ENCODE measurements around the gene MKNK1.
A peak's percentile ranks its signal among the peaks of the same experiment; 100 is the strongest.

The MKNK1 gene

DNA sequence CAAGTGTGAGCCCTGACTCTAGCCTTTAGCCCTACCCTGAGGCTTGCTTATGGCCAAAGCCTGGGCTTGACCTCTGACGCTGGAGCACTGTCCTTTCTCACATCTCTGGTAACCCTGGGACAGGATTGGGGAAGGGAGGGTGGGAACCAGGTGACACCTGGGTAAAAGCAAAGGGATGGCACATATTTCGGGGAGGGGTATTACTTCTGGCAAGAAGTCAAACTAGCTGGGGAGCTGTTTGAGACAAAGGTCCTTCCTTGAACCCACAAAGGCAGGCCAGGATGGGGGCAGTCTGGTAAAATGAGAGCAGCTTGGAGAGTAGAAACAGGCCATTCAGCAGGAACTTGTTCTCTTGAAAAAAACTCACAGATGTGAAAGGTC is 10.5 kb upstream of the MKNK1 start:
- DNase-seq = no peak
- Mint-ChIP-seq H3K36me3 (ENCODE audit: low read depth) (no peaks in the 10 kb centered on the region), H3K4me3 (no peak overlapping the region), H3K27me3 (ENCODE audit: low read depth, poor library complexity) (peaks cover 41% of the 10 kb centered on the region), H3K4me1 (peaks cover 45% of the 10 kb centered on the region), H3K9me3 (no peaks in the 10 kb centered on the region), H3K27ac (no peak overlapping the region)
- TF ChIP-seq, protein P1, sequence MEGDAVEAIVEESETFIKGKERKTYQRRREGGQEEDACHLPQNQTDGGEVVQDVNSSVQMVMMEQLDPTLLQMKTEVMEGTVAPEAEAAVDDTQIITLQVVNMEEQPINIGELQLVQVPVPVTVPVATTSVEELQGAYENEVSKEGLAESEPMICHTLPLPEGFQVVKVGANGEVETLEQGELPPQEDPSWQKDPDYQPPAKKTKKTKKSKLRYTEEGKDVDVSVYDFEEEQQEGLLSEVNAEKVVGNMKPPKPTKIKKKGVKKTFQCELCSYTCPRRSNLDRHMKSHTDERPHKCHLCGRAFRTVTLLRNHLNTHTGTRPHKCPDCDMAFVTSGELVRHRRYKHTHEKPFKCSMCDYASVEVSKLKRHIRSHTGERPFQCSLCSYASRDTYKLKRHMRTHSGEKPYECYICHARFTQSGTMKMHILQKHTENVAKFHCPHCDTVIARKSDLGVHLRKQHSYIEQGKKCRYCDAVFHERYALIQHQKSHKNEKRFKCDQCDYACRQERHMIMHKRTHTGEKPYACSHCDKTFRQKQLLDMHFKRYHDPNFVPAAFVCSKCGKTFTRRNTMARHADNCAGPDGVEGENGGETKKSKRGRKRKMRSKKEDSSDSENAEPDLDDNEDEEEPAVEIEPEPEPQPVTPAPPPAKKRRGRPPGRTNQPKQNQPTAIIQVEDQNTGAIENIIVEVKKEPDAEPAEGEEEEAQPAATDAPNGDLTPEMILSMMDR (IDR thresholded peaks at IDR 0.05) = no peak

DNA sequence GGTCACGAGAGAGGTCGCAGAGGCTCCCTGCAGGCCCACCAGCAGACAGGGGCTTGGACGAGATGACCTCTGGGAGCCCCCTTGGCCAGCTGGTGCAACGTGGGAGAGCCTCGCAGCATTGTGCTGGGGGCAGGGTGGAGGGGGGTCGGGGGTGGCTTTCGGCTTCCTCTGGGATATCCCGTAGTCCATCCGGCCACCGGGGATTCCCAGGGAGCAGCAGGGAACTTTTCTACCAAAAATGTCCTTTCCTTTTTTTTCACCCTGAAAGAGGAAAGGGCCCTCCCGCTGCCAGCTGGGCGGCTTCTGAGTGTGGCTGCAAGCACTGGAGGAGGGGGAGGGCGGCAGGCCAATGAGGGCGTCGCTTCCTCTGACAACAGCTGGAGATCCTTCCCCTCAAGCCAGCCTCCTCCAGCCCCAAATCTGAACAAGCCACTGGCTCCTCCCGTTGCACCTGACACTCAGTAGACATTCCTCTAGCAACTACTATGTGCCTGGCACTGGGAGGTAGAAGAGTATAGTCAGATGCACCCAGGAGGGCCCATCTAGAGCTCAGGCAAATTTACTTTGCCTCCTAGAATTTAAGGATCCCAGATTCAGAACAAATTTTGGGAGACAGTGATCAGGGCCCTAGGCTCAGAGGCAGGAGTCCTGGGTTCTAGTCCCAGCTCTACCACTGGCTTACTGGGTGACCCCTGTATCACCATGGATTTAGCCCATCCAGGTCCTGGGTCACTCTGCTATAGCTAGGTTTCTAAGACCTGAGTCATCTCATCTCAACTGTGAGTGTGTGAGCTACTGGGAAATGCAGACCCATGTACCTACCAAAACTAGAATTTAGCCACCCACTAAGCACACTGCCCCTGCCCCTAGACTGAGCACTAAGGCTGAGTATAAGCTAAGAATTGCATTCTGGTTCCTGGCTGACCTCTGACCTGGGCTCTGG is 9.9 kb upstream of the MKNK1 start:
- TF ChIP-seq, protein P1 (IDR thresholded peaks at IDR 0.05) = no peak
- H3K27me3 Mint-ChIP-seq (ENCODE audit: low read depth, poor library complexity) = peaks cover 35% of the 10 kb centered on the region
- no peak overlapping the region for H3K27ac Mint-ChIP-seq
- peak; percentile 60 for DNase-seq
- H3K4me3 Mint-ChIP-seq = peak overlapping the region; percentile 36
- peaks cover 45% of the 10 kb centered on the region for H3K4me1 Mint-ChIP-seq
- no peaks in the 10 kb centered on the region for H3K9me3 Mint-ChIP-seq
- no peaks in the 10 kb centered on the region for H3K36me3 Mint-ChIP-seq (ENCODE audit: low read depth)

DNA sequence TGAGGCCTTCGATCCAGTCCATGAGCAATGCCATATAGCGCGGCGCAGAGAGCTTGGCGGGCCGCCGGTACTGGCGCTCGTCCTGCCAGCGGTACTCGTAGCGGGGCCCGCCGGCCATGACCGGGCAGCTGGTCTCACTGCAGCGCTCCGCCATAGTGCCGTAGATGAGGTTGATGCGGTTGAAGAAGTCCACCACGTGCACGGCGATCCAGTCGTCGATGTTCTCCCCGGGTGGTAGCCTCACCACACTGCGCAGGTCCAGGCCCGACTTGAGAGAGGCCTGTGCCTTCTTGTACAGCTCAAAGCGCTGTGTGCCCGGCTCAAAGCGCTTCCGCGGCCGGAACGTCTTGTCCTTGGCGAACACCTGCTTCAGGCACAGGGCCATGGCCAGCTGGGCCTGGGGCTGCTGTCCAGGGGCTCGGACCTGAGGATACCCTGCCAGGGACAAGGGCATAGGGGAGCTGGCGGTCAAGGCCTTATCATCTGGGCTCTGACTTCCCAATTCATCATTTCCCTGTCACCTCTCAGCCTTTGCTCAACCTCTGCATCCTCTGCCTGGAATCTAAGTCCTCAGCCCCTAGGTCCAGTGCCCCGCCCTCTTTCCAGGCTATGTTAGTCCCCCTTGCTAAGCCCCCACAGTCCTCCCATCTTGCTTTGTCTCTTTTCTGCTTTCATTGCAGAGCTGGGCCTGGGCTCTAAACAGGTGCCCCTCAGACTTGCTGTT is 9.0 kb upstream of the MKNK1 start:
- Mint-ChIP-seq H3K4me3 (peak overlapping the region; percentile 36), H3K36me3 (ENCODE audit: low read depth) (no peaks in the 10 kb centered on the region), H3K27ac (no peak overlapping the region), H3K4me1 (peaks cover 45% of the 10 kb centered on the region), H3K27me3 (ENCODE audit: low read depth, poor library complexity) (peaks cover 30% of the 10 kb centered on the region), H3K9me3 (no peaks in the 10 kb centered on the region)
- DNase-seq = peak; percentile 16
- TF ChIP-seq, protein P1 (IDR thresholded peaks at IDR 0.05) = no peak

DNA sequence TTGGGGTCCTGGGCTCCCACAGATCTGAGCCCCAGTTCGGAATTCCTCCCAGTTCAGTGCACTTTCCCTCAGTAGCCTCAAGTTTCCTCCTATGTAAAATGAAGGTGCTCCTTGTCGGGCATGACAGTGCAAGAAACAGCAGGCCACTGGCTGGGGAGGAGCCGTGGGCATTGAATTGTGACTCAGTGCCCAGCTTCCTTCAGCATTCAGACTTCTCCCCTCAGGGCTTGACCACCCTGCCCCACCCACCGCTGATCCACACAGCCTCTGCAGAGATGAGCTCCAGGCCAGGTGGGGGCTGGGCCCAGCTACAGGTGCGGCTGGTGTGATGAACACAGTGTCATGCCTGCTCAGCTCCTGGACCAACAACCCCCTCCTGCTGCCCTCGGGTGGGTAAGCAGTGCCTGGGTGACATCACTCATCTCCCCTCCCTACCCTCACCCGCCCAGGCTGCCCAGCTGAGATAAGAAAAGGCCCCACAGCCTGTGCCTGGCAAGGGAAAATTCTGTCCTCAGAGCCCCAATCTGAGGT is 7.7 kb upstream of the MKNK1 start:
- no peak overlapping the region for H3K4me3 Mint-ChIP-seq
- H3K27me3 Mint-ChIP-seq (ENCODE audit: low read depth, poor library complexity) = peaks cover 21% of the 10 kb centered on the region
- peak overlapping the region; percentile 83 for H3K27ac Mint-ChIP-seq
- peaks cover 35% of the 10 kb centered on the region for H3K4me1 Mint-ChIP-seq
- no peak for DNase-seq
- TF ChIP-seq, protein P1 (IDR thresholded peaks at IDR 0.05) = no peak
- no peaks in the 10 kb centered on the region for H3K9me3 Mint-ChIP-seq
- no peaks in the 10 kb centered on the region for H3K36me3 Mint-ChIP-seq (ENCODE audit: low read depth)

DNA sequence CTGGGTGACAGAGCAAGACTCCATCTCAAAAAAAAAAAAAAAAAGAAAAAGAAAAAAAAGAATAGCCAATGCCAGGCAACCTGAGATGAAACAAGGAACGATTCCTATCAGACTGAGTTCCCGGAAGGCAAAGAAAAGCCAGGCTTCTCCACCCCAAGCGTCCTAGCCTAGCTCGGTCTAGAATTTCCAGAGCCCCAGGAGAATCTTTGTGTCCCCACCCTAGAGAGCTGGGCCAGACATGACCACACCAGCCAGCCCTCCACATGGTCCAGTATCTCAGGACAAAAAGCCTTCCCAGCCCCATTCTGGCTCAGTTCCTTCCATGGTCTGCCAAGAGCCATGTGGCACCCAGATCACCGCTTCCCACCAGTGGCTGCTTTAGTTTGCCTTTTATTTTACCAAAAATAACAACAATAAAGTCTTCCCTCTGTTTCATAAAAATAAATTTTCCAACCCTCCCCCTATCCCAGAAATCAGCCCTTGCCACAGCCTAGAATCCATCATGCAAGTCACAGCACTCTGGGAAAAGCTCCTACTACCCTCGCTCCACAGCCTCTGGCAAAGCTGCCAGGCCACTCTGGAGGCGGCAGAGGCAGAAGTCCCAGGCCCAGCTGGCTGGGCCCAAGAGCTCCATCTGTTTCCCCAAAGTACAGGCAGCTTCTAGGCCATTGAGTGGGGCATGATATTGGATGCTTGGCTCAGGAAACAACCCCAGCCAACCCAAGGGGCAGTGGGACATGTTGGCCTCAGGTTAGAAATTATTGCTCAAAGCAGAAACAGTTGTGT is 3.5 kb upstream of the MKNK1 start:
- no peaks in the 10 kb centered on the region for H3K36me3 Mint-ChIP-seq (ENCODE audit: low read depth)
- H3K4me1 Mint-ChIP-seq = peaks cover 28% of the 10 kb centered on the region
- H3K9me3 Mint-ChIP-seq = no peaks in the 10 kb centered on the region
- TF ChIP-seq, protein P1 (IDR thresholded peaks at IDR 0.05) = no peak
- peaks cover 17% of the 10 kb centered on the region for H3K27me3 Mint-ChIP-seq (ENCODE audit: low read depth, poor library complexity)
- H3K4me3 Mint-ChIP-seq = no peak overlapping the region
- H3K27ac Mint-ChIP-seq = no peak overlapping the region
- no peak for DNase-seq
